Stomach (tissue), 9 donors: ENCODE data around the gene CHORDC1. TPM values are rescaled to one million over a fixed set of nuclear protein-coding genes. Genes with fewer than 3 reads are reported as not detected.

Experiments used
- DNase-seq, 2 donors: peaks; one replicate each; pipeline versions ENCODE4 v3.0.0 to v3.0.0-alpha.2; 2013 to 2019
- H3K27ac ChIP-seq, 5 donors: fragments of 200-600 bp in 4 of 5; sonication (generic) in 4 of 5; one replicate each; pipeline ENCODE4 v1.5.1; 2013 to 2019; ENCODE audit warnings: mild to moderate bottlenecking in 1 of 5, moderate library complexity in 1 of 5
- H3K27me3 ChIP-seq, 3 donors: fragments of 200-600 bp; sonication (generic); one replicate each; pipeline ENCODE4 v1.5.1; 2017 to 2019; ENCODE audit warnings: mixed run types in 1 of 3
- H3K36me3 ChIP-seq, 4 donors: fragments of 200-600 bp; sonication (generic); 1 replicate in 3 of 4; 2 replicates in 1 of 4; pipeline ENCODE4 v1.5.1; 2016 to 2019
- H3K4me1 ChIP-seq, 4 donors: fragments of 200-600 bp; sonication (generic); one replicate each; pipeline ENCODE4 v1.5.1; 2016 to 2019
- H3K4me3 ChIP-seq, 4 donors: fragments of 200-600 bp; sonication (generic) in 3 of 4; one replicate each; pipeline ENCODE4 v1.5.1; 2016 to 2019; ENCODE audit warnings: mild to moderate bottlenecking in 1 of 4
- H3K9me3 ChIP-seq, 4 donors: fragments of 200-600 bp; sonication (generic); one replicate each; pipeline ENCODE4 v1.5.1; 2016 to 2019
- CTCF ChIP-seq, 7 experiments: fragments of 450-650 bp in 4 of 7; fragments of 200-600 bp in 3 of 7; sonication (generic) in 3 of 7; IDR thresholded peaks; one replicate each; pipeline ENCODE4 v1.5.1; 2016 to 2019; ENCODE audit warnings: antibody characterized with exemption in 7 of 7, control low read depth in 2 of 7, mild to moderate bottlenecking in 1 of 7
- EP300 ChIP-seq: sonication (generic); formaldehyde crosslinking; IDR thresholded peaks from one replicate; pipeline ENCODE4 v1.6.1; 2017; ENCODE audit warnings: antibody characterized with exemption
- POLR2A ChIP-seq, 4 donors: fragments of 450-650 bp; IDR thresholded peaks; one replicate each; pipeline ENCODE4 v1.6.1; 2016; ENCODE audit warnings: antibody characterized with exemption in 4 of 4, control low read depth in 2 of 4, mild to moderate bottlenecking in 1 of 4, moderate library complexity in 1 of 4
- POLR2AphosphoS5 ChIP-seq, 3 donors: sonication (generic); formaldehyde crosslinking; IDR thresholded peaks; one replicate each; pipeline ENCODE4 v1.6.1; 2016; ENCODE audit warnings: antibody characterized with exemption in 3 of 3
- WGBS, 5 donors: extraction: QIAGEN DNeasy Blood & Tissue Kit in 3 of 5; methylation state at CpG; one replicate each; pipeline versions ENCODE4 v1.1.5 to v1.1.7; 2013 to 2018; 5-methylcytosine and 5-hydroxymethylcytosine counted together
- intact Hi-C: fragments of 100-400 bp; cut with DNase I; formaldehyde crosslinking; loops from one replicate; pipeline ENCODE4 v1.15.1; 2023; ENCODE audit warnings: low total_unique reads
- polyA plus RNA-seq, 3 donors: library from polyadenylated mRNA; stranded (reverse); fragments of 200-250 nt; gene quantifications; one replicate each; pipeline ENCODE4 v1.2.3, GENCODE V29; 2013
- total RNA-seq, 5 donors: library from RNA; depleted of rRNA; stranded (reverse); fragments of >200 nt; gene quantifications; one replicate each; pipeline versions ENCODE4 v1.1.0 to v1.2.3, GENCODE V29; 2014 to 2016
- donor health status: healthy with polysubstance abuse.
- donor health status: Bipolar disorder and iron deficiency.
- donor health status: healthy.

The CHORDC1 gene
- total and polyA plus RNA-seq, 8 donors: 14.4 to 102 (median 40.0) TPM

- intact Hi-C loops: no loop called here
- TF ChIP-seq POLR2AphosphoS5 (IDR thresholded peaks at IDR 0.05) (no peak), POLR2A (IDR thresholded peaks at IDR 0.05) (no peak), EP300 (no peak), CTCF (IDR thresholded peaks at IDR 0.05) (no peak)
- Histone ChIP-seq H3K4me3 (no peak overlapping the region), H3K36me3 (no peaks in the 10 kb centered on the region), H3K27ac (no peak overlapping the region), H3K4me1 (no peaks in the 10 kb centered on the region), H3K9me3 (no peaks in the 10 kb centered on the region), H3K27me3 (no peaks in the 10 kb centered on the region)
- WGBS, 5 donors: 37 to 56% (median 53%) methylated on average over 2 of the region's 2 CpGs
- no peak for DNase-seq
Measured at GRCh38 chr11:90254065-90254464, 31.2 kb upstream of the CHORDC1 start.

- no peak overlapping the region for H3K4me3 ChIP-seq
- H3K4me1 ChIP-seq: no peaks in the 10 kb centered on the region
- no peak for DNase-seq
- no peaks in the 10 kb centered on the region for H3K36me3 ChIP-seq
- WGBS, 5 donors: 81 to 90% (median 84%) methylated on average over 3 of the region's 3 CpGs
- H3K27ac ChIP-seq: no peak overlapping the region
- intact Hi-C loops: no loop called here
- no peak for TF ChIP-seq POLR2AphosphoS5 (IDR thresholded peaks at IDR 0.05)
- no peaks in the 10 kb centered on the region for H3K9me3 ChIP-seq
- H3K27me3 ChIP-seq: no peaks in the 10 kb centered on the region
Measured at GRCh38 chr11:90252053-90252452, 29.2 kb upstream of the CHORDC1 start.

- intact Hi-C loops: no loop called here
- no peak for DNase-seq
- Histone ChIP-seq H3K36me3 (no peaks in the 10 kb centered on the region), H3K27ac (no peak overlapping the region), H3K27me3 (no peaks in the 10 kb centered on the region), H3K9me3 (no peaks in the 10 kb centered on the region), H3K4me1 (no peaks in the 10 kb centered on the region), H3K4me3 (no peak overlapping the region)
- TF ChIP-seq POLR2A (IDR thresholded peaks at IDR 0.05): no peak
- no peak for TF ChIP-seq EP300
- TF ChIP-seq POLR2AphosphoS5 (IDR thresholded peaks at IDR 0.05): no peak
- TF ChIP-seq CTCF (IDR thresholded peaks at IDR 0.05): no peak
- 36 to 61% (median 39%) methylated on average over 2 of the region's 2 CpGs for WGBS, 5 donors
Measured at GRCh38 chr11:90251599-90251998, 28.8 kb upstream of the CHORDC1 start.

- Histone ChIP-seq H3K27ac (no peak overlapping the region), H3K27me3 (no peaks in the 10 kb centered on the region), H3K4me3 (no peak overlapping the region), H3K36me3 (no peaks in the 10 kb centered on the region), H3K4me1 (no peaks in the 10 kb centered on the region), H3K9me3 (no peaks in the 10 kb centered on the region)
- DNase-seq: peak in 1 of 2 donors; percentile 7
- WGBS, 5 donors: 55 to 73% (median 66%) methylated on average over 8 of the region's 8 CpGs
- intact Hi-C loops: no loop called here
- TF ChIP-seq EP300 (no peak), POLR2AphosphoS5 (IDR thresholded peaks at IDR 0.05) (no peak), POLR2A (IDR thresholded peaks at IDR 0.05) (no peak), CTCF (IDR thresholded peaks at IDR 0.05) (no peak)
Measured at GRCh38 chr11:90250970-90251369, 28.1 kb upstream of the CHORDC1 start.

GRCh38 chr11:90246468-90246867, 23.6 kb upstream of the CHORDC1 start:
- no peaks in the 10 kb centered on the region for H3K9me3 ChIP-seq
- no peaks in the 10 kb centered on the region for H3K27me3 ChIP-seq
- no peak overlapping the region for H3K4me3 ChIP-seq
- no peaks in the 10 kb centered on the region for H3K36me3 ChIP-seq
- H3K4me1 ChIP-seq: no peaks in the 10 kb centered on the region
- DNase-seq: no peak
- TF ChIP-seq EP300 (no peak), POLR2A (IDR thresholded peaks at IDR 0.05) (no peak), CTCF (IDR thresholded peaks at IDR 0.05) (no peak), POLR2AphosphoS5 (IDR thresholded peaks at IDR 0.05) (no peak)
- intact Hi-C loops: no loop called here
- WGBS, 5 donors: 75 to 96% (median 87%) methylated on average over 1 of the region's 1 CpG
- no peak overlapping the region for H3K27ac ChIP-seq
